GM12878 (cell line): ENCODE results near the gene CDYL2. TPM values are rescaled to one million over a fixed set of nuclear protein-coding genes. Genes with fewer than 3 reads are reported as not detected.

Experiments
- ATAC-seq: fragments of 200-7000 bp; cut with Tn5 transposase; 3 replicates; pipeline ENCODE4 v1.9.1; 2020; ENCODE audit warnings: mild to moderate bottlenecking, moderate library complexity
- BruUV-seq: library from RNA; stranded (reverse); fragments of 400-500 nt; replicated peaks from 2 replicates; lab custom pipeline; 2021; lab: Mats Ljungman, UMichigan
- CTCF ChIA-PET: fragments of 300-600 bp; sonication (Branson Sonifier 250); formaldehyde crosslinking; extraction: SDS; loops from one replicate; lab custom pipeline; 2021; ENCODE audit warnings: inconsistent platforms; lab: Yijun Ruan, JAX
- POLR2A ChIA-PET: fragments of 350-600 bp; formaldehyde crosslinking; extraction: SDS; loops from one replicate; lab custom pipeline; 2021; ENCODE audit warnings: inconsistent platforms; lab: Charles Lee
- RAD21 ChIA-PET: fragments of 300-600 bp; sonication (Branson Sonifier 250); formaldehyde crosslinking; loops from one replicate; lab custom pipeline; 2023; ENCODE audit warnings: antibody characterized with exemption; ENCODE audit not compliant: unreplicated experiment; lab: Charles Lee
- SMC1A ChIA-PET: fragments of 300-600 bp; sonication (Branson Sonifier 250); formaldehyde crosslinking; loops from one replicate; lab custom pipeline; 2023; ENCODE audit not compliant: unreplicated experiment, uncharacterized antibody; lab: Charles Lee
- DNase-seq: peaks from one replicate; pipeline ENCODE4 v3.0.0-alpha.2; 2011; ENCODE audit warnings: low read depth, low spot score
- FAIRE-seq: peaks from 3 replicates; lab custom pipeline; 2011; peaks lifted over from hg19 to GRCh38; lab: Jason Lieb, UNC
- H2AFZ ChIP-seq: 2 replicates; pipeline ENCODE4 v1.6.0; 2011; ENCODE audit warnings: low read depth, low read length, control low read depth; ENCODE audit not compliant: control insufficient read depth
- H3K27ac ChIP-seq: 2 replicates; pipeline ENCODE4 v1.5.1; 2011; ENCODE audit warnings: control low read depth; ENCODE audit not compliant: control insufficient read depth, insufficient read depth
- H3K27me3 ChIP-seq, 2 experiments: replicated peaks in 1 of 2; 2 replicates each; pipeline versions ENCODE4 v1.6.0 to v1.6.1; 2011; ENCODE audit warnings: low read length in 1 of 2; ENCODE audit not compliant: control insufficient read depth in 2 of 2, insufficient read depth in 2 of 2
- H3K36me3 ChIP-seq, 2 experiments: 2 replicates each; pipeline ENCODE4 v1.5.1; 2011; ENCODE audit warnings: low read length in 1 of 2; ENCODE audit not compliant: control insufficient read depth in 2 of 2, insufficient read depth in 2 of 2
- H3K4me1 ChIP-seq: 2 replicates; pipeline ENCODE4 v1.6.1; 2011; ENCODE audit warnings: mild to moderate bottlenecking, low read length, moderate library complexity, mixed read lengths; ENCODE audit not compliant: control insufficient read depth, insufficient read depth
- H3K4me2 ChIP-seq: 2 replicates; pipeline ENCODE4 v1.6.0; 2011; ENCODE audit warnings: control low read depth; ENCODE audit not compliant: control insufficient read depth, insufficient read depth
- H3K4me3 ChIP-seq: fragments of 200-600 bp; sonication (generic); 2 replicates; pipeline ENCODE4 v1.5.1; 2016
- H3K79me2 ChIP-seq: 2 replicates; pipeline ENCODE4 v1.6.0; 2011; ENCODE audit warnings: low read length; ENCODE audit not compliant: control insufficient read depth, insufficient read depth
- H3K9ac ChIP-seq: 2 replicates; pipeline ENCODE4 v1.8.0; 2011; ENCODE audit warnings: low read length, control low read depth, mixed read lengths; ENCODE audit not compliant: control insufficient read depth, insufficient read depth
- H3K9me3 ChIP-seq: replicated peaks from 3 replicates; pipeline ENCODE4 v1.5.1; 2011; ENCODE audit warnings: mild to moderate bottlenecking, low read length; ENCODE audit not compliant: control insufficient read depth, insufficient read depth
- H4K20me1 ChIP-seq: 2 replicates; pipeline ENCODE4 v1.6.0; 2011; ENCODE audit not compliant: control insufficient read depth, insufficient read depth
- ATF7 ChIP-seq: fragments of 450-650 bp; IDR thresholded peaks from 2 replicates; pipeline ENCODE4 v1.6.1; 2016; ENCODE audit warnings: low read depth, mild to moderate bottlenecking
- E2F4 ChIP-seq: IDR thresholded peaks from 2 replicates; pipeline ENCODE4 v1.6.1; 2012; ENCODE audit warnings: low read depth, low read length, improper control_type of control experiment
- GABPA ChIP-seq: IDR thresholded peaks from 2 replicates; pipeline ENCODE4 v1.6.1; 2014; ENCODE audit warnings: antibody characterized with exemption, low read depth, mild to moderate bottlenecking, inconsistent platforms
- HDAC6 ChIP-seq: fragments of 200-600 bp; sonication (generic); IDR thresholded peaks from one replicate; pipeline ENCODE4 v1.8.0; 2017; ENCODE audit warnings: antibody characterized with exemption; ENCODE audit not compliant: unreplicated experiment
- MYB ChIP-seq: fragments of 150-350 bp; IDR thresholded peaks from 2 replicates; pipeline ENCODE4 v1.6.1; 2014; ENCODE audit warnings: mild to moderate bottlenecking, low read depth, low read length, borderline replicate concordance
- PAX8 ChIP-seq: fragments of 450-650 bp; IDR thresholded peaks from 2 replicates; pipeline ENCODE4 v1.6.1; 2017; ENCODE audit warnings: mild to moderate bottlenecking, moderate library complexity
- SP1 ChIP-seq: IDR thresholded peaks from one replicate; pipeline ENCODE4 v1.6.1; 2011; ENCODE audit warnings: low read depth, low read length
- TARDBP ChIP-seq: IDR thresholded peaks from 2 replicates; pipeline ENCODE4 v1.6.1; 2016; ENCODE audit warnings: borderline replicate concordance
- TBL1XR1 ChIP-seq: IDR thresholded peaks from 2 replicates; pipeline ENCODE4 v1.6.1; 2012; ENCODE audit warnings: low read depth, low read length, improper control_type of control experiment
- USF1 ChIP-seq: IDR thresholded peaks from 2 replicates; pipeline ENCODE4 v1.6.1; 2011; ENCODE audit warnings: borderline replicate concordance, low read depth, mild to moderate bottlenecking, moderate library complexity, mixed read lengths, low read length; ENCODE audit not compliant: insufficient read depth; ENCODE audit errors: extremely low read length
- WGBS: methylation state at CpG from one replicate; pipeline ENCODE4 v1.1.6; 2016; ENCODE audit warnings: low lambda C conversion rate; ENCODE audit not compliant: insufficient replicate concordance, insufficient coverage; ENCODE audit errors: missing lambda C conversion rate; 5-methylcytosine and 5-hydroxymethylcytosine counted together
- in situ Hi-C: fragments of 300-500 bp; cut with MboI; formaldehyde crosslinking; loops from 9 replicates; pipeline ENCODE4 v1.14.3; 2018; ENCODE audit warnings: mixed read lengths
- intact Hi-C: fragments of 100-400 bp; cut with micrococcal nuclease; formaldehyde crosslinking; loops from one replicate; pipeline ENCODE4 v1.14.2; 2022; ENCODE audit not compliant: unreplicated experiment
- polyA plus RNA-seq, 11 experiments: library from polyadenylated mRNA; depleted of rRNA in 4 of 11; unstranded in 6 of 11; stranded (reverse) in 5 of 11; fragments of >200 nt; fragmentation: Nextera tagmentation in 4 of 11; fragmentation: Illumina TruSeq in 1 of 11; extraction: Ambion mirVana in 4 of 11; extraction: Trizol in 1 of 11; gene quantifications; 1 replicate in 1 of 11; 2 replicates in 10 of 11; pipeline versions ENCODE4 v1.2.1 to v1.2.3, GENCODE V29; 2011 to 2016; ENCODE audit warnings: inconsistent platforms in 2 of 11, missing spikeins in 2 of 11, low read depth in 1 of 11
- total RNA-seq, 4 experiments: library from RNA; depleted of rRNA in 3 of 4; stranded (reverse); fragments of >200 nt in 3 of 4; fragmentation: Illumina TruSeq in 1 of 4; extraction: Trizol in 1 of 4; gene quantifications; 2 replicates each; pipeline versions ENCODE4 v1.2.1 to v1.2.3, GENCODE V29; 2013 to 2021

The CDYL2 gene
- total and polyA plus RNA-seq, 10 of the 15 experiments (the other 5 are each of a cell fraction or from before 2014, with no cell fraction given) = 0.27 to 22.9 (median 3.9) TPM

- TF ChIP-seq USF1 (no peak), SP1 (no peak)
These were observed 147.7 kb downstream of the CDYL2 start (continued) for GRCh38 chr16:80656711-80657150.

- TF ChIP-seq TBL1XR1 = no peak
- no peak for TF ChIP-seq MYB
- H3K4me2 ChIP-seq = peak overlapping the region; percentile 71
- no peak overlapping the region for H3K4me3 ChIP-seq
- CTCF ChIA-PET = interaction anchor here (0.7 to 1.9 kb wide), 3 partner anchors 130 to 197 kb away, joined by 3 to 5 read pairs (median 3); no protein-coding TSS in a partner anchor
- intact Hi-C loops = no loop called here
- peak overlapping the region; percentile 36; the same call in 1 of the 2 replicates for H3K9ac ChIP-seq
- H3K27ac ChIP-seq = peak overlapping the region; percentile 78
- in situ Hi-C loops = no loop called here
- DNase-seq (no peak), ATAC-seq (no peak), FAIRE-seq (no peak)
- no TSS peak for BruUV-seq
- H3K36me3 ChIP-seq = no peaks in the 10 kb centered on the region
- H3K27me3 ChIP-seq = no peaks in the 10 kb centered on the region
- whole genome bisulfite sequencing = 81% methylated on average over 4 of the region's 4 CpGs
- RAD21 ChIA-PET = no interaction called here
- peak overlapping the region; percentile 95; the same call in 1 of the 2 replicates for H2AFZ ChIP-seq
- H3K9me3 ChIP-seq = peaks cover 3% of the 10 kb centered on the region; the same call in 2 of the 3 replicates
- POLR2A ChIA-PET = no interaction called here
- H4K20me1 ChIP-seq = no peaks in the 10 kb centered on the region
- H3K79me2 ChIP-seq = no peaks in the 10 kb centered on the region
- H3K4me1 ChIP-seq = peaks cover 14% of the 10 kb centered on the region
- SMC1A ChIA-PET = no interaction called here
These were observed 148.2 kb downstream of the CDYL2 start for GRCh38 chr16:80656161-80656560.

GRCh38 chr16:80655751-80656150, 148.6 kb downstream of the CDYL2 start:
- no peak for DNase-seq
- H3K9ac ChIP-seq = no peak overlapping the region
- FAIRE-seq = no peak
- H3K27me3 ChIP-seq = no peaks in the 10 kb centered on the region
- ATAC-seq = no peak
- H3K4me2 ChIP-seq = no peak overlapping the region
- H3K9me3 ChIP-seq = peaks cover 3% of the 10 kb centered on the region; the same call in 2 of the 3 replicates
- POLR2A ChIA-PET = no interaction called here
- BruUV-seq = no TSS peak
- TF ChIP-seq TARDBP (no peak), GABPA (no peak), E2F4 (no peak), HDAC6 (no peak), ATF7 (no peak), PAX8 (no peak), TBL1XR1 (no peak)
- no peaks in the 10 kb centered on the region for H3K36me3 ChIP-seq
- H3K4me3 ChIP-seq = no peak overlapping the region
- SMC1A ChIA-PET = interaction anchor here (0.6 kb wide), 1 partner anchor 1910 kb away, joined by 3 read pairs; no protein-coding TSS in a partner anchor
- H4K20me1 ChIP-seq = no peaks in the 10 kb centered on the region
- in situ Hi-C loops (no loop called here), intact Hi-C loops (no loop called here)
- no peak overlapping the region for H3K27ac ChIP-seq
- H2AFZ ChIP-seq = no peak overlapping the region
- CTCF ChIA-PET = interaction anchor here (0.7 to 1.9 kb wide), 2 partner anchors 129 to 198 kb away, joined by 3 to 5 read pairs; no protein-coding TSS in a partner anchor
- H3K4me1 ChIP-seq = peaks cover 14% of the 10 kb centered on the region
- H3K79me2 ChIP-seq = no peaks in the 10 kb centered on the region
- RAD21 ChIA-PET = no interaction called here
- 84% methylated on average over 9 of the region's 9 CpGs for WGBS
